ENCODE data around the gene SLCO3A1.

Gene SLCO3A1

GRCh38 chr15:91876187-91876586, 22.7 kb downstream of the SLCO3A1 start:
- Histone ChIP-seq H3K4me1 (peaks cover 3% of the 10 kb centered on the region), H3K4me2 (ENCODE audit: low read length) (no peak overlapping the region), H3K79me2 (peaks cover 38% of the 10 kb centered on the region), H3K27ac (no peak overlapping the region), H3K4me3 (ENCODE audit: low read depth, low read length) (no peak overlapping the region), H3K9me3 (ENCODE audit: control insufficient read depth, low read length) (no peaks in the 10 kb centered on the region), H2AFZ (no peak overlapping the region), H3K36me3 (ENCODE audit: control insufficient read depth, insufficient read depth, low read length) (no peaks in the 10 kb centered on the region), H3K9ac (no peak overlapping the region), H3K27me3 (ENCODE audit: control insufficient read depth, insufficient read depth, low read length) (no peaks in the 10 kb centered on the region)
- TF ChIP-seq CTCF (IDR thresholded peaks at IDR 0.05), result no peak

GRCh38 chr15:91878319-91878870, 24.9 kb downstream of the SLCO3A1 start:
- peaks cover 39% of the 10 kb centered on the region for H3K79me2 ChIP-seq
- no peak for TF ChIP-seq CTCF (IDR thresholded peaks at IDR 0.05)
- H3K4me2 ChIP-seq (ENCODE audit: low read length), result no peak overlapping the region
- H3K4me1 ChIP-seq, result peaks cover 2% of the 10 kb centered on the region
- no peak overlapping the region for H2AFZ ChIP-seq
- H3K9me3 ChIP-seq (ENCODE audit: control insufficient read depth, low read length), result no peaks in the 10 kb centered on the region
- no peak overlapping the region for H3K4me3 ChIP-seq (ENCODE audit: low read depth, low read length)
- no peak overlapping the region for H3K9ac ChIP-seq
- H3K36me3 ChIP-seq (ENCODE audit: control insufficient read depth, insufficient read depth, low read length), result no peaks in the 10 kb centered on the region
- no peaks in the 10 kb centered on the region for H3K27me3 ChIP-seq (ENCODE audit: control insufficient read depth, insufficient read depth, low read length)
- no peak overlapping the region for H3K27ac ChIP-seq

- peaks cover 2% of the 10 kb centered on the region for H3K4me1 ChIP-seq
- H3K9ac ChIP-seq, result no peak overlapping the region
- H3K27ac ChIP-seq, result no peak overlapping the region
These were observed 25.6 kb downstream of the SLCO3A1 start for GRCh38 chr15:91879158-91879557.

GRCh38 chr15:91880373-91880772, 26.9 kb downstream of the SLCO3A1 start:
- H3K9ac ChIP-seq, result no peak overlapping the region
- no peak for TF ChIP-seq CTCF (IDR thresholded peaks at IDR 0.05)
- H3K79me2 ChIP-seq, result peaks cover 27% of the 10 kb centered on the region
- no peaks in the 10 kb centered on the region for H3K9me3 ChIP-seq (ENCODE audit: control insufficient read depth, low read length)
- no peak overlapping the region for H3K4me3 ChIP-seq (ENCODE audit: low read depth, low read length)
- H3K4me1 ChIP-seq, result no peaks in the 10 kb centered on the region
- no peaks in the 10 kb centered on the region for H3K27me3 ChIP-seq (ENCODE audit: control insufficient read depth, insufficient read depth, low read length)
- no peak overlapping the region for H2AFZ ChIP-seq
- H3K27ac ChIP-seq, result no peak overlapping the region
- H3K4me2 ChIP-seq (ENCODE audit: low read length), result no peak overlapping the region
- H3K36me3 ChIP-seq (ENCODE audit: control insufficient read depth, insufficient read depth, low read length), result no peaks in the 10 kb centered on the region

More at GRCh38 chr15:91879158-91879557, 25.6 kb downstream of the SLCO3A1 start:
- Histone ChIP-seq H3K4me2 (ENCODE audit: low read length) (no peak overlapping the region), H3K27me3 (ENCODE audit: control insufficient read depth, insufficient read depth, low read length) (no peaks in the 10 kb centered on the region), H3K9me3 (ENCODE audit: control insufficient read depth, low read length) (no peaks in the 10 kb centered on the region), H3K79me2 (peaks cover 39% of the 10 kb centered on the region), H3K4me3 (ENCODE audit: low read depth, low read length) (no peak overlapping the region), H3K36me3 (ENCODE audit: control insufficient read depth, insufficient read depth, low read length) (no peaks in the 10 kb centered on the region), H2AFZ (no peak overlapping the region)
- TF ChIP-seq CTCF (IDR thresholded peaks at IDR 0.05), result no peak

GRCh38 chr15:91881569-91882297, 28.2 kb downstream of the SLCO3A1 start:
- Histone ChIP-seq H3K36me3 (ENCODE audit: control insufficient read depth, insufficient read depth, low read length) (no peaks in the 10 kb centered on the region), H3K9me3 (ENCODE audit: control insufficient read depth, low read length) (no peaks in the 10 kb centered on the region), H3K79me2 (peaks cover 16% of the 10 kb centered on the region), H3K4me1 (peaks cover 4% of the 10 kb centered on the region), H2AFZ (no peak overlapping the region), H3K9ac (no peak overlapping the region), H3K4me2 (ENCODE audit: low read length) (no peak overlapping the region), H3K4me3 (ENCODE audit: low read depth, low read length) (no peak overlapping the region), H3K27me3 (ENCODE audit: control insufficient read depth, insufficient read depth, low read length) (no peaks in the 10 kb centered on the region), H3K27ac (no peak overlapping the region)
- no peak for TF ChIP-seq CTCF (IDR thresholded peaks at IDR 0.05)
